T-helper 1 cell (primary cell): Measurements from ENCODE around the gene SLC5A7.

Experiments
- DNase-seq, 5 donors: peaks; one replicate each; pipeline ENCODE4 v3.0.0-alpha.2; 2012 to 2020
- total RNA-seq, 4 donors: gene quantifications; one replicate each; lab custom pipeline; 2026; lab: John Stamatoyannopoulos, UW

SLC5A7 gene
- total RNA-seq: 0 reads per million in 4 donors

- no peak for DNase-seq
These were observed at the start of gene SLC5A7 for GRCh38 chr2:107986278-107987217. Gene SLC5A7, plus strand, starts transcription at chr2:107986524. Its CDS starts 1,632 bp downstream, at chr2:107988156.

DNA sequence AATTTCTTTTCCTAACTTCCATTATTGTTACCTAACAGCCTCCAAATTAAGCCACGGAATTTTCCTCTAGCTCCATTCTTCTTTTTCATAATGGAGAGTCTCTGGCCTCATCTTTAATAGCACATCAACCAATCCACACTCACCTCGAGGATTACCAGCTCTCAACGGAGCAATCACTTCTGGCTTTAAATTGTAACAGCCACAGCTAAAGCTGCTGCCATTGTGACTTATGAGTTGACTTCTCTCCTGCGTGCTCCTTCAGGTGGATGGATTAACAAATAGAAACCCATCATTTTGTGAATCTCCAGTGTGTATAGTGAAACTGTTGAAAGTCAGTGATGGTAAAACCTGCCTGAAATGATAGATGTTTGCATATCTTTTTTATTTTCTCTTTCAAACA lies 24.9 kb upstream of the SLC5A7 start:
- DNase-seq: no peak

GRCh38 chr2:107964185-107964584 lies 22.1 kb upstream of the SLC5A7 start:
- no peak for DNase-seq

DNA sequence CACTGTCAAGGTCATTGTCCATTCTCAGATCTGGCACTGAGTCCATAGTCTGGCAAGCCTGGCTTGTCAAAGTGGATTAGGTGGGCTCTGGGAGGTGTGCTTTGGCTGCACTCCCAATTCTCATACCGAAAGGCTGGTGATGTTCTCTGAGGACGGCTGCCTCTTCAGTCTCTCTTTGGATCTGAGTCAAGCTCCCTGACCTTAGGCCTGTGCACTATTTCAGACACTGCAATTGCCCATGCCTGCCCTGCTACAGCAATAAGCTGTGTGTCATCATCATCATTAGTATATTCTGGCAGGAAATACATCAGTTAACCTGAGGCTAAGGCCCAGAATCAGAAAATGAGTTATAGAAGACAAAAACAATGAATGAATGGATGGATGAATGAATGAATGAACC lies 1.6 kb upstream of the SLC5A7 start:
- no peak for DNase-seq

DNA sequence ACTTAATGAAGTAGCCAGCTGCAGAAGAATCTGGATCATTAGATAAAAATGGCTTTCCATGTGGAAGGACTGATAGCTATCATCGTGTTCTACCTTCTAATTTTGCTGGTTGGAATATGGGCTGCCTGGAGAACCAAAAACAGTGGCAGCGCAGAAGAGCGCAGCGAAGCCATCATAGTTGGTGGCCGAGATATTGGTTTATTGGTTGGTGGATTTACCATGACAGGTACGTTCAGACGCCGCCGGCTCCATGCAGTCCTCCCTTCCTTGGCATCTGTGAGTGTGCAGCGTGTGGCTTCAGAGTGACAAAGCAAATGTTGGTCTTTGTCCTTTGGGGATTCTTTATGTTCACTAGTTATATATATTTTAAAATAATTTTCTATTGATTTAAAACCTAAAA lies 1.8 kb downstream of the SLC5A7 start:
- DNase-seq: no peak

DNA sequence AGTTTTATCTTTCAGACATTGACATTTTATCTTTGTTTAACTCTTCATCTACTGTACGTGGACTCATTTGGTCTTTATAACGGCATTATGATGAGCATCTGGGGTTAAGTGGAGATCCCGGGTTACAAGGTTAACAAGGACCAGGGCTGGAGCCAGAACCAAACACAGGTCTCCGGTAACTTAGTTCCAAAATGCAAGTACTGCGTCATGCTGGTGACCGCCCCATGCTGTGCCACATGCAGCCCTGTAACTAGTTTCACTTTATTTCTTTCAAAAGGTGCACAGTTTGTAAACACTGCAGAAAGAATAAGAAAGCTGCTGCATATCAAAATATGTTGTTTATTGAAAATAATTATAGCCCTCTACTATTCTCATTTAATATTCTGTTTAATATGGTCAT lies 3.1 kb downstream of the SLC5A7 start:
- DNase-seq: no peak

- DNase-seq: no peak
These were observed 4.4 kb downstream of the SLC5A7 start for GRCh38 chr2:107990718-107991117.

DNA sequence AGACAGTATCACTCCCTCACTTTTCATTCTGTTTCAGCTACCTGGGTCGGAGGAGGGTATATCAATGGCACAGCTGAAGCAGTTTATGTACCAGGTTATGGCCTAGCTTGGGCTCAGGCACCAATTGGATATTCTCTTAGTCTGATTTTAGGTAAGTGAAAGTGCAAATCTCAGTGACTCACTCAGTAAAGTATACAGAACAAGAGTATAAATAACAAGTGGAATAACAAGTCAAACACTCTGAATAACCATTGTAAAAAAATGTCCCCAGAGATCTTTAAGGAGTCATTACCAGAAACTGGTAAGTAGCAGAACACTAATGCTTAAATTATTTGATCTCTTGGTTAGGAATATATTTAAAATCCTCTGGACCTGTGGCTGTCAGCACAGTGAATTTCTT lies 5.7 kb downstream of the SLC5A7 start:
- no peak for DNase-seq

DNA sequence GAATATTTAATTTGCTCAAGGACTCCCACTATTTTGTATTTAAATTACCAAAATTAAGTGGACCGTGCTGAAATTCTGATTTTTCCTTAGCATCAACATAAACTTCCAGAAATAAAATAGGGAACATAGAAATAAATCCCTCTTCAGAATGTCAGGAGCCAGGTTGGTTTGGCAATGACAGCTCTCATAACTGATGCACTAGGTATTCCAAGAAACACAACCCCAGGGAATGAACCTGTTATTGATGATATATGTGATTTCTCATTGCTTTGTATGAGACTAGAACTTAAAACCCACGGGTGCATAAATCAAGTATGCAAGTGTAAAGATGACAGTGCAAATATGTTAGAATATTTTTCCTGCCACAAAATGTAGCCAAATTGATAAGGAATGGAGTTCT lies 12.8 kb downstream of the SLC5A7 start:
- DNase-seq: no peak

DNA sequence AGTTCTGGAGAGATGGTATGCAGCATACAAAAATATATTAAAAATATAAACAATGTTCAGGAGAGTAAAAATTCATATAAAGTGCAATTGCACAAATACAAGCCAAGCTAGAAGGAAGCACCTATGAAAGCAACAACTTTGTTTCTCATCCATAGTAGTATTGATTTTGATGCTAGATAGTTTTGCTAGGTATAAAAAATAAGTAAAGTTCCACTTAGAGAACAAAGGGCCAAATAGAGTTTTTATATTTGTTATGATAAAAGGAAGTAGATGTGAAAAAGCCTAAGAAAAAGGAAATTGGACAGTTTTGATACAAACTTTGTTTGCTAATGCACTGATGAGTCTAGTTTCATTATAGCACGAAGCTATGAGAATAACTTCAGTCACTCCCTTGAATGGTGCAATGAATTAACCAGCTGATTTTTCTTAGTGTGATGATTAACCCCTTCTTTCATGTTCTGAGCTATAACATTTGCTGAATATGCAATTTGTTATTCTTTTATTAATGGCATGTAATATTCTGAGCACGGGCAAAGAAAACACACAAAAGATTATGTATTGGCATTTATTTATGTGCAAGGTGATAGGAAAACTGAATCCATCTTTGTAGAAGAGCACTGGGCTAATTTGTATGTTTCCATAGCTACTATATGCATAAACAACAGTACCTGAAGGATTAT lies 24.7 kb downstream of the SLC5A7 start:
- no peak for DNase-seq

DNA sequence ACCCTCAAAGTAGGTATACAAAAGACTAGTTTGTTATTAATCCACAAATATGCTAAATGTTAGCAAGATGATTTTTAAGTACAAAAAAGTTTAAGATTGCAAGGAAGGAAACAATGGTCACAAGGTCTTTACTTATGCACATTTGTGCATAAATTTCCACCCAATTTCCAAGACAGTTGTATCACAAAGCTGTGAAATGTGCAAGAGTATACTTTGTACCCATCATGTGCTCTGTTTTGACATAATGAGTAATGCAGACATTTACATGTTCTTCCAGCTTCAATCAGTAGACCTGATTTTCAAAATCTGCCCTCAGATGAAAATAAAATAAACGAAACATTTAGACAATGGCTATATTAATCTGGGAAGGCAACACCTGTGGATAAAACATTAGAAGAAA lies 27.0 kb downstream of the SLC5A7 start:
- DNase-seq: no peak

DNA sequence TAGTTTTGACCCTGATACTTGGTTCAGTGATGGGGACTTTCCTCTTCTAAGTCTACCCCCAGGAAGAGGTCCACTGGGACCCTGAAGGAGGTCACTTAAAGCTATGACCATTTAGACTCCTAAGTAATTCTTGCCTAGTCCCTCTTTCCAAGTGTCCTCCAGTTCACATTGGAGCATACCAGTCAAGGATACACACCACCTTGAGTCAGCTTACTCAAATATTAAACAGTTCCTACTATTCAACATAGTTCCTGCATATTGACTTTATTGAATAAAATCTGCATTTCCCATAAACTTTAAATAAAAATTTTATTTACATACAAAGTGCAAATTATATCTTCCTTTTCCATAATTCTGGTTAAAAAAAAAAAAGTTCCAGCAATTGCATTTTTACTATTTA lies 36.3 kb downstream of the SLC5A7 start:
- no peak for DNase-seq

DNA sequence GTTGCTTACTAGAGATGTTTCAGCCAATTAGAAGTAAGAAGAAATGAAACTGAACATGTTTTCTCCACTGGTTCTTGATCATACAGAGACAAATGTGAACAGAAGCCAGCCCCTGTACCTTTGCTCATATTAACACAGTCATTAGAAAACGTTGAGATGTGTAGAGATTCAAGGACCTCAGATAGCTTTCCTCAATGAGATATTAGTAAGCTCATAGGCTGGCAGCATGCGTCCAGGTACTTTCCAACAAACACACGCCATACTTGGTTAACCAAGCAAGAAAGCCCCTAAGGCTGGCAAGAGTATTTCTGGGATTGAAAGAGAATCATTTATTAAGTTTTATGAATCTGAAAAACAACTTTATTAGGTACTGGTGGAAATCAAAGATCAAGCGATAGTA lies 37.5 kb downstream of the SLC5A7 start:
- no peak for DNase-seq

DNA sequence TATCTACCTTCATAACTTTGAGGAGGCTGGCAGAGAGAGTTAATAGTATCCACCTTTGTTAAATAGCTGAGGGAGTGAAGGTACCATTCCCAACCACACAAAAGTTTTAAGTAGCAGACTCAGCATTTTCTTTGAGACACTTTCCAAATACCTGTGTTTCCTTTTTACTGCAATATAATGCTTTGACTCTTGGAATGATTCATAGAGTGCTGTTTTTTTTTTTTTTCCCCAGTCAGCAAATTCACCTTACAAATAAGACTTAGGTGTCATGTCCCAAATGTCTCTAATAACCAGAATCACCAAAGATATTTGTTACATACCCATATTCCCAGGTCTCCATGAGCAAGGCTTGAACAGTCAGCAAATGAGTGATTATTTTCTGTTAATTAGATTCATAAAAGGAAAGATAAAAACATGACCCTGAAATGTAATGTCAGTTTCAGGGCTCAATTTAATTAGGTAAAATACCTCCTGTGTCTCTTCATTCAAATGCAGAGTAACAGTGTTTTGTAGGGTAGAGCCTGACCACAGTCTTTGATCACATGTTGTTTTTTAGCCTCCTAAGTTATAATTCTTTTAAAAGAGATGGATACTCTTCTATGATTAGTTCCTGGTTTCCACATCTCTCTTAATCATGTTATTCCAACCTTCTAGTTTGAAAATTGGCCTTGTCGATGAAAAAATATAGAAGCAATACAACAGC lies 39.9 kb downstream of the SLC5A7 start:
- DNase-seq: no peak

GRCh38 chr2:108029496-108029895 lies 43.2 kb downstream of the SLC5A7 start:
- no peak for DNase-seq

DNA sequence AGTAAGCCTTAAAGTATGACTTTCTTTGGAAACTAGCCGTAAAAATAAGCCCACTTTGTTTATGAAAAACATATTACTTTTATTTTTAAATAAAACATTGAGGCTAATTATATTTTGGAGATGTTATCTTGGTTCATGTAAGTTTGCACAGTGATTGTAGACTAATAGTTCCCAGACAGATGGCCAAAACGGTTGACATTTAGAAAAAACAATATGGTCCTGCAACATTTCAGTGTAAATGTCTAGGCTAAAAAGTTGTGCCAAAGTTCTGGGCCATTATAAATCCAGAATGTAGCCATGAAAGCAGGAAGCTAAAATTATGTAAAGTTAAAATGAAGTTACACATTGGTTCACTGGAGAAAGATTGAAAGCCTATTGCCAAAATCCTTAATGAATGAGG lies 43.6 kb downstream of the SLC5A7 start:
- no peak for DNase-seq

GRCh38 chr2:108031471-108031941 lies 45.2 kb downstream of the SLC5A7 start:
- DNase-seq: no peak

GRCh38 chr2:108034843-108035242 lies 48.5 kb downstream of the SLC5A7 start:
- no peak for DNase-seq

GRCh38 chr2:108048752-108049151 lies 62.4 kb downstream of the SLC5A7 start:
- no peak for DNase-seq

DNA sequence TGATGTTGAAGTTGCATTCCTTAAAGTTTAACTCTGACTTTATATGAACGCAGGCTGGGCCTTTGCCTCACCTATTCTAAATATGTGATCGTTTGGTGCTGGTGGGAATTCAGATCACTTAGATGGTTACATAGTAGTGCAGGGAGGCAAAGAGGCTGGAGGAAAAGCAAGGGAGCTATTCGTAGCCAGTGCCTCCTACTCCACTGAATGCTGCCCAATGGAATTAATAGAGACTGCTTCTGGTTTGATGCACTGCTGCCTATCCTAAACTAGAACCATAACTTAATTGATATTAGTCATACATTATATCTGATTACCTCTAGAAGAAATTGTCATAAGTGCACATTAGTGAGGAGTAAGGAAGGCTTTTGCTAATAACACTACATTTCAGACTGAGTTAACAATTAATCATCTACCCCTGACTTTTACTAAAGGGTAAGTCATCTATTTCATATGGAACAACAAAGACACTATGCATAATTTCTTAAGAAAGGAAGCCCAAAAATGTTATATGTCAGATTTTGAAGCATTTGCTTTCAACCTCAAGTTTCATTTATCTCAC lies 72.3 kb downstream of the SLC5A7 start:
- no peak for DNase-seq

- DNase-seq: no peak
These were observed 75.2 kb downstream of the SLC5A7 start for GRCh38 chr2:108061439-108062042.
